Limb (tissue), 2 donors: ENCODE data around the gene BRIP1.
"Not testable (repeated sequence)": the region's sequence is repeated elsewhere in the genome, so short reads cannot be mapped to it uniquely, and the experiment has no call there.

Experiments
- DNase-seq, 2 donors: peaks; one replicate each; pipeline ENCODE4 v3.0.0-alpha.2; 2016; ENCODE audit errors: extremely low spot score in 2 of 2

BRIP1 gene

GRCh38 chr17:61831099-61831498 is 32.2 kb downstream of the BRIP1 start:
- DNase-seq = no peak

GRCh38 chr17:61828694-61829093 is 34.6 kb downstream of the BRIP1 start:
- DNase-seq = no peak

DNA sequence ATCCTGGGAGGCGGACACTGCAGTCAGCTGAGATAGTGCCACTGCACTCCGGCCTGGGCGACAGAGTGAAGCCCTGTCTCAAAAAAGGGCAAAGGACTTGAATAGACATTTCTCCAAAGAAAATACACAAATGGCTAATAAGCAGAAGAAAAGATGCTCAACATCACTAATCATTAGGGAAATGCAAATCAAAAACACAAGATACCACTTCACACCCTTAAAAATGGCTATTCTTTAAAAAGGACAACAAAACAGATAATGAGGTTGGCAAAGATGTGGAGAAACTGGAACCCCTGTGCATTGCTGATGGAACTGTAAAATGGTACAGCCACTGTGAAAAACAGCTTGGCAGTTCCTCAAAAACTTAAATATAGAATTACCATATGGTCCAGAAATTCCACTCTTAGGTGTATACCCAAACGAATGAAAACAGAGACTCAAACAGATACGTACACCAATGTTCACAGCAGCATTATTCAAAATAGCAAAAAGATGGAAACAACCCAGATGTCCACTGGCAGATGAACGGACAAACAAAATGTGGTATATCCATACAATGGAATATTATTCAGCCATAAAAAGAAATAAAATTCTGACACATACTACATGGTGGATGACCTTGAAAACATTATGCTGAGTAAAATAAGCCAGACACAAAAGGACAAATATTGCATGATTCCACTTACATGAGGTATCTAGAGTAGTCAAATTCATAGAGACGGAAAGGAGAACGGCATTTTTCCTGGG is 35.5 kb downstream of the BRIP1 start:
- DNase-seq = no peak

- DNase-seq = not testable (repeated sequence)
Measured at GRCh38 chr17:61826866-61827265, 36.5 kb downstream of the BRIP1 start.

DNA sequence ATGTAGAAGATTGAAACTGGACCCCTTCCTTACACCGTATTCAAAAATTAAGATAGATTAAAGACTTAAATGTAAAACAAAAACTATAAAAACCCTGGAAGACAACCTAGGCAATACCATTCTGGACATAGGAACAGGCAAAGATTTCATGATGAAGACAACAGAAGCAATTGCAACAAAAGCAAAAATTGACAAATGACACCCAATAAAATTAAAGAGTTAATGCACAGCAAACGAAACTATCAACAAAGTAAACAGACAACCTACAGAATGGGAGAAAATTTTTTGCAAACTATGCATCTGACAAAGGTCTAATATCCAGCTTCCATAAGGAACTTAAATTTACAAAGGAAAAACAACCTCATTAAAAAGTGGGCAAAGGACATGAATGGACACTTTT is 37.1 kb downstream of the BRIP1 start:
- DNase-seq = not testable (repeated sequence)

GRCh38 chr17:61825448-61826137 is 37.7 kb downstream of the BRIP1 start:
- DNase-seq = no peak

DNA sequence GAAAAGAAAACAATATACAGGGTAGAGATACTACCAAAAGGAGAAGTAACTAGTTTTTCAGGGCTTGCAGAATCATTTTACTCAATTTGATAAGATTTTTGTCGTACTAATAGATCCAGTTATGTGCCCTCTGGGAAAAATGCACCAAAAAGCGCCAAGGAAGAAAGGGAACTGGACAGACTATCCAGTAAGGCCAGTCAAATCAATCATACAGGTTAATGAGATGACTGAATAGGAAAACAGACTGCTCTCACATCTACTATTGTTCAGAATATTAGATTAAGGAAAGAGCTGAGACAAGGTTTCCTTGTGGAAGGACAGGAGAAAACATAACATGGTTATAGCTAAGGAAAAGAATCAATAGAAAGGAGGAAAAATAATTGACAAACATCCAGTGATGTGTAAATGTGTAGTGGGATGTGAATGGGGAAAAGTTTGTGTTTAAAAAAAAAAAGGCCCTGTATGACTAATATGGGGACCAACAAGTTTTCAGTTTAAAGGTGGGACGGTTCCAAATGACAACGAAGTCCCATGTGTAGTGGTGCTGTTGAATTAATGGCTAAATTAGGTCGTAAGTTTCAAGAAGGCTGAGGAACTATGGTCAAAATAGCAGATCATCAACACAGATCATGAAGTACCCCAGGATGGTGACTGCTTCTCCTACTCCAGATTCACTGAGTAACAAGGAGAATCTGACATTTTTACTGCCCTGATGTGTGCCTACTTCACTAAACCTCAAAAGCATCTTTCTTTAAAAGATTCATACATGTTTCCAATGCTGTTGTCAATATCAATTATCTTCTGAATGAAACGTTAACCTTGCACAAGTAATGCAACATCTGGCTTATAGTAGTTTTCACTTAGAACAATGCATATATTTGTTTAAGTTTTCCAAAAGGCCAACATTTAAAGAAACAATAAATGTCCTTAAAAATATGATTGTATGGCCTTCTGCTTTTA is 40.7 kb downstream of the BRIP1 start:
- DNase-seq = no peak

GRCh38 chr17:61821655-61822054 is 41.7 kb downstream of the BRIP1 start:
- no peak for DNase-seq

DNA sequence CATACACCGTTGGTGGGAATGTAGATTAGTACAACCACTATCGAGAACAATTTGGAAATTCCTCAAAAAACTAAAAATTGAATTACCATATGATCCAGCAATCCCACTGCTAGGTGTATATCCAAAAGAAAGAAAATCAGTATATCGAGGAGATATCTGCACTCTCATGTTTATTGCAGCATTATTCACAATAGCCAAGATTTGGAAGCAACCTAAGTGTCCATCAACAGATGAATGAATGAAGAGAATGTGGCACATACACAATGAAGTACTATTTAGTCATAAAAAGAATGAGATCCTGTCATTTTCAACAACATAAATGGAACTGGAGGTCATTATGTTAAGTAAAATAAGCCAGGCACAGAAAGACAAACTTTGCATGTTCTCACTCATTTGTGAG is 44.1 kb downstream of the BRIP1 start:
- not testable (repeated sequence) for DNase-seq

DNA sequence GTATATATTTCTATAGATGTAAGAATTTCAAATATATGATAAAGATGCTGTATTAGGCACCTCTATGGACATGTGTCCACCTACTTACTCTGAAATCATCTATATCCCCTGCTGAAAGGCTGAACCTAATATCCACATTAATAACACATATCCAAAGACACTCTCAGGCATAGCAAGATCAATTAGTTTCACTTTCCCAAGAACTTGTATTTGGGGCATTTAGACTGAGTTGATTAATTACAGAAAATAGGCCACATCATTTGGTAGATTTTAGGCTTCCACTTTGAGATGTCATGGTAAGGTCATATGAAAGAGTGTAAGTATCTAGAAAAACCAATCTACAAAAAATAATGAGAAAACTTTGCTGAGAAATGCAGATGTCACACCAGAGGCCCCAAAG is 45.1 kb downstream of the BRIP1 start:
- no peak for DNase-seq

DNA sequence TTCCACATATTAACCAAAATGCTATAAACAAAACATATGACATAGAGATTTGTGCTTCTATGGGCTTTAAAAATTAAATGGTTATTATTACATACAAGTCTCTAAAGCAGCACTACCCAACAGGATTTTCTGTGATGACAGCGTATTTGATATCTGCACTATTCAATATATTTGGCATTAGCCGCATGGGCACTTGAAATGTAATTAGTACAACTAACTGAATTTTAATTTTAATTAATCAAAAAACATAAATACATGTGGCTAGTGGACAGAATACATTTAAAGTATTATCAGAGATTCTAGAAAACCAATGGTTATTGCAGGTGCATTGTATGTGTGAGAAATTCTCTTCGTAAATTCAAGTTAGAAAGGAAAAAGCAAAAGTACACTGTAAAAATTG is 45.9 kb downstream of the BRIP1 start:
- no peak for DNase-seq

DNA sequence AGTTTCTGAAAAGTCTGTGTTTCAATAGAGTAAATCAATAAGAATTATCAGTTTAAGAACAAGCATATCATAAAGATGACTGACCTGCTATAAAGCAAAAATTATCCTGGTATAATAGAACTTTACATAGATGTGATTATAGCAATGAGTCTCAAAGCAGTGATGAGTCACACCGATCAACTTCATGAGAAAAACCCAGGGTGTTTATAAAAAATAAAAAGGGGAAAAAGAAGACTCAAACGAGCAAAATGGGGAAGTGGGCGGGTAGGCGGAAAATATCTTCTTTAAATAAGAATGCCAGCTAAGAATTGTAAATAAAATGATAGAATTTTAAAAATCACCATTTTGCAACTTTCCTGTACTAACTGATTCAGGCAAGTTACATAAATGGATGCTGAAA is 46.8 kb downstream of the BRIP1 start:
- no peak for DNase-seq

DNA sequence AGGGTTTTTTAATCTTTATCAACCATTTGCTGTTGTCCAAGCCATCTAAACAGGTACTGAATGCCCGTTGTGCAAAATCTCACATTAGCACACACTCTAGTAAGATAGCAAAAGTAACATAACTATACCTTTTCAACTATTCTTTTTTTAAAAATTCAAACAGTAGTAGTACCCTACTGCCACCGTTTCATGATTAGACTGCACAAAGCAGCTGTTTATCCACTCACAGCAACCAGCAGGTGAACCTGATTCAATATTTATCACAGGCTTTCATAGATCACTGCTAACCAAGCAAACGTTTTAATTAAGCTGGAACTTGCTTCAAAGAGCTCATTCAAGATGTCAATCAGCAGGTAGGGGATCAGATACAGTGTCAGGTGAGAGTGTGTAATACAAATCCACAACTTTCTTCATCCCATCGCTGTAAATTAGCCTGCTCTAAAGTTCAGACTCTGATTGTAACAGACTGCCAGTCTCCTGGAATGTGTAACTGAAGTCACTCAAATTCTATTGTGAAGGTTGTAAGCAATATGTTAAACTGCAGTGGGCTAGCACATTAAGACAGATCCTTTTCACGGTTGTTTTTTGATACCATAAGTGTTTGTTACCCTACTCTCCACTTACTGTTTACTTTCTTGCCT is 47.3 kb downstream of the BRIP1 start:
- no peak for DNase-seq

DNA sequence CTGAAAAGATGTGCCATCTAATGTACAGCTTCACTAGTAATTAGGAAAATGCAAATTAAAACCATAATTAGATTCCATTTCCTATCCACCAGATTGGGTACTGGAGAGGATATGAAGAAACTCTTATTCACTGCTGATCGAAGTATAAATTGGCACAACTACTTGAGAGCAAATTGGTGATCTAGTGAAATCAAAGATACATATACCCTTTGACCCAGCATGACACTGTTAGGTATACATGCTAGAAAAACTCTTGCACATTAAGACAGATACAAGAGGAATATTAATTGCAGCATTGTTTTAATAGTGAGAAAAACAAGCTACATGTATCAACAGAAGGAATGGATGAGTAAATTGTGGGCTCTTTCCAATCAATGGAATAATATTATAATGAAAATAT is 48.8 kb downstream of the BRIP1 start:
- DNase-seq = no peak

- no peak for DNase-seq
Measured at GRCh38 chr17:61813211-61813610, 50.1 kb downstream of the BRIP1 start.

GRCh38 chr17:61812747-61813146 is 50.6 kb downstream of the BRIP1 start:
- no peak for DNase-seq

GRCh38 chr17:61809816-61810392 is 53.4 kb downstream of the BRIP1 start:
- peak in 1 of 2 donors; percentile 46 for DNase-seq

DNA sequence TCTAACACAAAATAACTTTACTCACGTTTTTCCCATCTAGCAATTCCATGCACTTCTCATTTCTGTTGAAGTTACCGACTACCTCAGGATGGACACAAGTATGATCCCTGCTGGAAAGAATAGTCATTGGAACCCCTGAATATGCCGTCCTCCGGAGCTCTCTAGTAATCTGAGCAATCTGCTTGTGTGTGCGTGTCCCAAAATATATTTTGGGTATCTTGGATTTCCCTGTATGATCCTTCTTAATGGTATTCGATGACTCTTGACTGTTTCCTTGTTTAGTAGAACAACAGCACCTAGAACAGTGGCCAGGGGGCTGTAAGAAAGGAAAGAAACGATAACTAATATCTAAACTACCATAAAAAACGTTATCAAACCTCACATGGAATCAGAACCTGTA is 54.9 kb downstream of the BRIP1 start:
- no peak for DNase-seq

DNA sequence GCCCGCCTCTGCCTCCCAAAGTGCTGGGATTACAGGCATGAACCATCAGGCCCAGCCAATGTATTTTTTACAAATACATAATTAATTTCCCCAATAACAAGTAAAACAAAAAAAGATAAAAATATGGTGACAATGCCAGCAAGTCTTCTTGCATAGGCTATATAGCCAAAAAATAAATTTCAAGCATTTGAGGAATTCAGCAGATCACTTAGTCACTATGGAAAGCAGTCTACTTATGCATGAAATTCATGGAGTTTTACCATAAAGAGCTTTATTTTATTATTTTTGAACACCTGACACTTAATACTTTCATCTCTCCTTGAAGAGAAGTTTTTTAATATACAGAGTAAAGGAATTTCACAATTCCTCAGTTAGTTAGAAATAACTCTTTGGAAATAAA is 56.4 kb downstream of the BRIP1 start:
- no peak for DNase-seq

DNA sequence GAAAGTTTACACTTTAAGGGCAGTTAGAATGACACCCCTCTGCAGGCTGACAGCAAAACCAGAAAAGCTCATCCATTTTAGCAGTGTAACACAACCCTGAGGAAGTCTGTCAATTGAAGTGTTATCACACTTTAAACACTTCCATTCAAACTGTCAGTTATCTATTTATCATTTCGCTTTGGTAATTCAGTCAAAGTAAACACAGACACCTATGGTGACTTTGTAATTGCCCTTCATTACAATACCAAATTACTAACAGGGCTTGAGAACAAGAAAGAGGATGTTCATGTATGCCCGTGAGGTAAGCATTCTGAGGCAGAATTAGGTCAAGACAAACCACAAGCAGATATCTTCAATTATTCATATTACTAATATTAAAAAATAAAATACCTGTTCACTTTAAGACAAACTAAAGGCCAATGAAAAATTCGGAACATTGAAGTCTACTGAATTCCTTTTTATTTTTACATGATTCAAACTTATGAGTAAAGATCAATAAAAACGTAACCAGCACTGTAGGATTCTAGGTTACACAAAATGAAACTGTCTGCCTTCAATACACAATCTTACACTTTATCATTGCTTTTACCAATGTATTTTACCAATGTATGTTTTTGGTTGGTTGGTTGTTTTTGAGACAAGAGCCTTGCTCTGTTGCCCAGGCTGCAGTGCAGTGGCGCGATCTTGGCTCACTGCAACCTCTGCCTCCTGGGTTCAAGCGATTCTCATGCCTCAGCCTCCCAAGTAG is 57.1 kb downstream of the BRIP1 start:
- no peak for DNase-seq
